GM12874 (cell line): ENCODE data around the gene ZNF609.

Source experiments
- TF ChIP-seq, protein P1 (sequence below): IDR thresholded peaks from 2 replicates; pipeline ENCODE4 v1.5.1; 2011; ENCODE audit warnings: low read depth, mild to moderate bottlenecking, control low read depth, low read length, moderate library complexity; ENCODE audit not compliant: insufficient read depth

The ZNF609 gene

DNA sequence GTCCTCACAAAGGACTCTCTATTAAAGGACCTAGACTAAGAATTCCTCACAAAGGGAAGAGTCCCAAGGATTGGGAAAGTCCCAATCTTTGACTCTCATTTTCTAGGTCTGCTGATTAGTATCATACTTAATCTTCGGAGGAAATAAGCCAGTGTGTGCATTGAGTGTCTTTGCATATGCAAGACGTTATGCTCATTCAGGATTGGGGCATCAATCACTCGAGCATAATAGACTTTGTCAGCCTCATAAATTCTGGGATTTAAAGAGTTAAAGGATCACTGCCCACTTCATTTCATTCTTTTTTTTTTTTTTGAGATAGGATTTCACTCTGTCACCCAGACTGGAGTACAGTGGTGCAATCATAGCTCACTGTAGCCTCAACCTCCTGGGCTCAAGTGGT is 160.7 kb downstream of the ZNF609 start:
- TF ChIP-seq, protein P1, sequence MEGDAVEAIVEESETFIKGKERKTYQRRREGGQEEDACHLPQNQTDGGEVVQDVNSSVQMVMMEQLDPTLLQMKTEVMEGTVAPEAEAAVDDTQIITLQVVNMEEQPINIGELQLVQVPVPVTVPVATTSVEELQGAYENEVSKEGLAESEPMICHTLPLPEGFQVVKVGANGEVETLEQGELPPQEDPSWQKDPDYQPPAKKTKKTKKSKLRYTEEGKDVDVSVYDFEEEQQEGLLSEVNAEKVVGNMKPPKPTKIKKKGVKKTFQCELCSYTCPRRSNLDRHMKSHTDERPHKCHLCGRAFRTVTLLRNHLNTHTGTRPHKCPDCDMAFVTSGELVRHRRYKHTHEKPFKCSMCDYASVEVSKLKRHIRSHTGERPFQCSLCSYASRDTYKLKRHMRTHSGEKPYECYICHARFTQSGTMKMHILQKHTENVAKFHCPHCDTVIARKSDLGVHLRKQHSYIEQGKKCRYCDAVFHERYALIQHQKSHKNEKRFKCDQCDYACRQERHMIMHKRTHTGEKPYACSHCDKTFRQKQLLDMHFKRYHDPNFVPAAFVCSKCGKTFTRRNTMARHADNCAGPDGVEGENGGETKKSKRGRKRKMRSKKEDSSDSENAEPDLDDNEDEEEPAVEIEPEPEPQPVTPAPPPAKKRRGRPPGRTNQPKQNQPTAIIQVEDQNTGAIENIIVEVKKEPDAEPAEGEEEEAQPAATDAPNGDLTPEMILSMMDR: no peak

DNA sequence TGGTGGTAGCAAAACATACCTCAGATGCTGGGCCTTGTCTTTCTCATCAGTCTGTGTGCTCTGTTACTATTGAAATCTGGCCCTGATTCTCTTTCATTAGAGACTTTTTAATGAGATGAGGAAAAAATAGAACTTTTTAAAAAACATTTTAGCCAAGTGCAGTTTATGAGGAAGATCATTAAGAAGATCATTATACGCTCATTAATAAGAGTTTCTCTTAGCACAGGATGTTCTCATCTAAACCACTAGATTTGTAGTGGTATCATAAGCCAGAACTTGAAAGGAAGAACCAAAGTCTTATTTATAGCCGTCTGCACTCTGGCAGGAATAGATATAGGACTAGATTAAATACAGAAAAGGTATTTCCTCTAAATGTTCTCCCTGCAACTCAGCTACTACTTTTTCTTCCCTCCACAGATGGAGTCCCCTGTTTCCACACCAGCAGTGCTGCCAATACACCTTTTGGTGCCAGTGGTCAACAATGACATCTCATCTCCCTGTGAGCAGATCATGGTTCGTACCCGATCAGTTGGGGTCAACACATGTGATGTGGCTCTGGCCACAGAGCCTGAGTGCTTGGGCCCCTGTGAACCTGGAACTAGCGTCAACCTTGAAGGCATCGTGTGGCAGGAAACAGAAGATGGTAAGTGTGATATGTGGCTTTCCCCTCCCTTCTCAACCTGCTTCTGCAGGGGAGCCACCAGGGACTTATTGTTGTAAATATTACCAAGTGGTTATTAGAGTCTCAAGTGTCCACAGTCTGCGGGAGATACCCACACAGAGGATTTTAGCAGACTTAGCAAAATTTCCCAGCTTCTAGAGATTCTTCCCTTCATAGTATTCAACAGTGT is 162.3 kb downstream of the ZNF609 start:
- TF ChIP-seq, protein P1: no peak

DNA sequence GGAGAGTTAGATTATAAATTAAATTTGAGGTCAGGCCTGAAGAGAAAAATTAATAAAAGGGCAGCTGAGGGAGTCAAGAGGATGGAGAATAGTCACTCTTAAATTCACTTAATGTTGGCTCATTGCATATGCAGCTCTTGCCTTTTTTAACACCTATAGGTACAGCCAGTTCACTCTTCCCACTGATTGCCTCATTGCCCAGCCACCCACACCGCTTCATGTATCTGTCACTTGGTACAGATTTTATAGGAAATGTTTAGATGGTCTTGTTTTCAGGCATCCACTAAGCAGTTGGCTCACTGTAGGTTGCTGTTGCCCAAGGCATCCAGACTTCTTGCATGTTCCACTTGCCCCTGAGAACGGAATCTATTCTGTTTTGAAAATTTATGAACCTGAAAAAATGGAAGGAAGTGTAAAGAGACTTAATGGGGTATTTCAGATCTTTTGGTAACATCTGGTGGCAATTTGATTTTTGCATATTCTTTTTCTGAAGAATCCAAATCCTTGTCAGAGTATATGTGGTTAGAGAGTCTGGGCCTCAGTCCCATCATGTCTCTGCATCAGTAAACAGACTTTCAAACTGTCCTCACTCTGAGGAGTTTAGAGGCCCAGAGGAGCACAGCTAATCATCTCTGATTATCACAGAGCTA is 163.1 kb downstream of the ZNF609 start:
- TF ChIP-seq, protein P1: no peak

DNA sequence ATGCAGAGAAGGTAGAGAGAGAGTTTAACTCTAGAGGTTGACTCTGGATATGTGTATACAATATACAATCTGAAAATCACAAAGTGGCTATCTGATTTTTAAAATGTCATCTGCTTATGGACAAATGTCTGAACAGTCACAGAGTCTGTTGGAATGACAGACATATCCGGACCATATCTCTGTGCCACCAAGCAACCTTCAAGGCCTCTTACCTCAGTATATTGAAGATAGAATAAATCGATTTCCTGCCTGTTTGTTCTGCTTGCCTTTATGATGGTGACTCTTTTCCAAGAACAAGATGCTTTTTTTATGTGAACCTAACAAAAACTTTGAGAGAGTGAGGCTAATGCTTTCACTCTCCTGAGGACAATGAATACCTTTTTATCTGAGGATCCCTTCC is 163.9 kb downstream of the ZNF609 start:
- TF ChIP-seq, protein P1: no peak

DNA sequence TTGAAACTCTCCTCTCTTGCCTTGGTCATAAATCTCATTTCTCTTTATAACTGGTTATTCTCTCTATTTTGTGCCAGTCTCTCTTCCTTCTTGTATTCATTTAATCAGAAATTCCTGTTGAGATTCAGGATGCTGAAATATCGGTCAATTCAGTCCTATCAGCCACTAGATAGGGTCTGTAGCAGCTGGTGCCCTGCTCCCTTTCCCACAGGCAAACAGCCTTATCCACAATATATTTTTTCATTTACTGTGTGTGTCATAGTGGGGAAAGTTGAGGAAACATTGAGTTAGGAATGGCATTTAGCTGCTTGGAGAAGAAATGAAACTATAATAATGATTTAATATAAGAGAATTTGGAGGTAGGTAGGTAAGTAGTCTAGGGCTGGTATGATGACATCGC is 168.7 kb downstream of the ZNF609 start:
- TF ChIP-seq, protein P1: no peak

DNA sequence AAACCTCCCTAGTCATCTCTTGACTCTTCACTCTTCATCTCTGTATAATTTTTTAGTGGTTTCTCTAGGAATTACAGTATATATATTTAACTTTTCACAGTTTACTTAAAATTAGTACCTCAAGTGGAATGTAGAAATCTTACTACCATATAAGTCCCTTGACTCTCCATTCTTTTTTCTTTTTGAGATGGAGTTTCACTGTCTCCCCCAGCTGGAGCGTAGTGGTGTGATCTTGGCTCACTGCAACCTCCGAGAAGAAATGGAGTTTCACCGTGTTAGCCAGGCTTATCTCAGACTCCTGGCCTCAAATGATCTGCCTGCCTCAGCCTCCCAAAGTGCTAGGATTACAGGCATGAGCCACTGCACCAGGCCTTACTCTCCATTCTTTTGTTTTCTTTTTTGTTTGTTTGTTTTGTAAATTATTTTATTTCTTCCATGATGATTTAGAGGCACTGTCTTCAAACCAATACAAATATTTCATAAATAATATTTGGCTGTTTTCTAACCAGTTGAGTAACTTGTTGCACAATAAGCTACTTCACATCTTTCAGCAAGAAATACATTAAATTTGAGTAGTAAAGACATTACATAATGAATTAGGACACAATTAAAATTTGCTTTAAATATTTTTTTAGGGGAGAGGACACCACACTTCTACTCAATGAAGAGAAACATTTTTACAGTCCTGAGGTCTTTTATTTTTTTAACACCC is 170.2 kb downstream of the ZNF609 start:
- TF ChIP-seq, protein P1: no peak

DNA sequence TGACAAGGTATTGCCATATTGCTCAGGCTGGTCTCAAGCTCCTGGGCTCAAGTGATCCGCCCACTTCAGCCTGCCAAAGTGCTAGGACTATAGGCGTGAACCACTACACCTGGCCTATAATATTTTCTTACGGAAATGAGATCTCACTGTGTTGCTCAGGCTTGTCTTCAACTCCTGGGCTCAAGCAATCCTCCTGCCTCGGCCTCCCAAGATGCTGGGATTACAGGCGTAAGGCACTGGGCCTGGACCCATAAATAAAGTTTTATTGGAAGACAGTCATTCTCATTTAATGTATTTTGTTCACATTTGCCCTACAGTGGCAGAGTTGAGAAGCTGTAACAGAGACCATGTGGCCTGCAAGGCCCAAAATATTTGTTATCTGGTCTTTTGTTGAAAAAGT is 173.0 kb downstream of the ZNF609 start:
- TF ChIP-seq, protein P1: no peak
